Chondrocyte (in vitro differentiated cells): ENCODE measurements around the gene ARHGEF7. TPM values are rescaled to one million over a fixed set of nuclear protein-coding genes. Genes with fewer than 3 reads are reported as not detected.

Source experiments
- DNase-seq: peaks from one replicate; pipeline ENCODE4 v3.0.0; 2021; ENCODE audit warnings: mixed read lengths, low spot score
- H3K27ac Mint-ChIP-seq: one replicate; pipeline ENCODE4 v1.8.0; 2021; ENCODE audit warnings: mild to moderate bottlenecking, moderate library complexity, mixed read lengths; ENCODE audit not compliant: unreplicated experiment
- H3K27me3 Mint-ChIP-seq: 2 replicates; pipeline ENCODE4 v1.8.0; 2021; ENCODE audit warnings: low read depth, mixed read lengths
- H3K36me3 Mint-ChIP-seq: 2 replicates; pipeline ENCODE4 v1.8.0; 2021; ENCODE audit warnings: low read depth, mixed read lengths
- H3K4me1 Mint-ChIP-seq: 2 replicates; pipeline ENCODE4 v1.8.0; 2021; ENCODE audit warnings: low read depth, mild to moderate bottlenecking, mixed read lengths
- H3K4me3 Mint-ChIP-seq: one replicate; pipeline ENCODE4 v1.8.0; 2021; ENCODE audit warnings: mild to moderate bottlenecking, moderate library complexity, mixed read lengths; ENCODE audit not compliant: unreplicated experiment
- H3K9me3 Mint-ChIP-seq: 2 replicates; pipeline ENCODE4 v1.8.0; 2021; ENCODE audit warnings: low read depth, mixed read lengths
- total RNA-seq: library from RNA; stranded (reverse); gene quantifications from 3 replicates; pipeline ENCODE4 v1.2.1, GENCODE V29; 2021
- TF ChIP-seq, protein P1 (sequence below): fragments of 200-600 bp; sonication (generic); IDR thresholded peaks from 2 replicates; pipeline ENCODE4 v1.5.0; 2021; ENCODE audit warnings: antibody characterized with exemption, mild to moderate bottlenecking, moderate library complexity

Gene ARHGEF7
- total RNA-seq, 1 donor from 2014 or later, result 137 TPM

- Mint-ChIP-seq H3K4me3 (no peak overlapping the region), H3K9me3 (no peaks in the 10 kb centered on the region), H3K4me1 (peaks cover 23% of the 10 kb centered on the region), H3K27me3 (no peaks in the 10 kb centered on the region), H3K36me3 (peaks cover 24% of the 10 kb centered on the region), H3K27ac (no peak overlapping the region)
- DNase-seq, result no peak
- TF ChIP-seq, protein P1, sequence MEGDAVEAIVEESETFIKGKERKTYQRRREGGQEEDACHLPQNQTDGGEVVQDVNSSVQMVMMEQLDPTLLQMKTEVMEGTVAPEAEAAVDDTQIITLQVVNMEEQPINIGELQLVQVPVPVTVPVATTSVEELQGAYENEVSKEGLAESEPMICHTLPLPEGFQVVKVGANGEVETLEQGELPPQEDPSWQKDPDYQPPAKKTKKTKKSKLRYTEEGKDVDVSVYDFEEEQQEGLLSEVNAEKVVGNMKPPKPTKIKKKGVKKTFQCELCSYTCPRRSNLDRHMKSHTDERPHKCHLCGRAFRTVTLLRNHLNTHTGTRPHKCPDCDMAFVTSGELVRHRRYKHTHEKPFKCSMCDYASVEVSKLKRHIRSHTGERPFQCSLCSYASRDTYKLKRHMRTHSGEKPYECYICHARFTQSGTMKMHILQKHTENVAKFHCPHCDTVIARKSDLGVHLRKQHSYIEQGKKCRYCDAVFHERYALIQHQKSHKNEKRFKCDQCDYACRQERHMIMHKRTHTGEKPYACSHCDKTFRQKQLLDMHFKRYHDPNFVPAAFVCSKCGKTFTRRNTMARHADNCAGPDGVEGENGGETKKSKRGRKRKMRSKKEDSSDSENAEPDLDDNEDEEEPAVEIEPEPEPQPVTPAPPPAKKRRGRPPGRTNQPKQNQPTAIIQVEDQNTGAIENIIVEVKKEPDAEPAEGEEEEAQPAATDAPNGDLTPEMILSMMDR, result no peak
Measured at GRCh38 chr13:111269508-111269907, 154.4 kb downstream of the ARHGEF7 start.

DNA sequence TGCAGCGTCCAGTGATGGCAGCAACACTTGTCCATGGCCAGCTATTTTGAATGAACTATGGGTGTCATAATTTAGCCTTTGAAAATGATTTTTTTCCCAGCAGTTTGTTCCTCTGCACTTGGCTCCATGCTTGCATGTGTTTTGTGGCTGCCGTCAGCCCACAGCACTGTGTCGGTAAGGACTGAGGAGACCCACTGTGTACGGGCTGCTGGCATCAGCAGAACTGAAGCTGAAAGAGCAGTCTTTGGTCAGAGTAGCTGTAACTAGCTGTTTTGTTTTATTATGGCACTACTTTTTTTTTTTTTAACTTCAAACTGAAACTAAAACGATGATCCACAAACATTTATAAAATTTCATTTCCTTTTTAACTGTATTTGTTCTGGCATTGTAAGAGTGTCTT lies 155.0 kb downstream of the ARHGEF7 start:
- Mint-ChIP-seq H3K4me1 (peaks cover 23% of the 10 kb centered on the region), H3K27me3 (no peaks in the 10 kb centered on the region), H3K36me3 (peaks cover 26% of the 10 kb centered on the region), H3K9me3 (no peaks in the 10 kb centered on the region), H3K4me3 (no peak overlapping the region), H3K27ac (peak overlapping the region; percentile 62)
- DNase-seq, result no peak
- TF ChIP-seq, protein P1, result no peak

- Mint-ChIP-seq H3K27ac (peak overlapping the region; percentile 86), H3K4me3 (no peak overlapping the region), H3K27me3 (no peaks in the 10 kb centered on the region), H3K4me1 (peaks cover 23% of the 10 kb centered on the region), H3K36me3 (peaks cover 35% of the 10 kb centered on the region), H3K9me3 (no peaks in the 10 kb centered on the region)
- no peak for DNase-seq
- TF ChIP-seq, protein P1, result no peak
Measured at GRCh38 chr13:111270765-111271698, 155.9 kb downstream of the ARHGEF7 start.

DNA sequence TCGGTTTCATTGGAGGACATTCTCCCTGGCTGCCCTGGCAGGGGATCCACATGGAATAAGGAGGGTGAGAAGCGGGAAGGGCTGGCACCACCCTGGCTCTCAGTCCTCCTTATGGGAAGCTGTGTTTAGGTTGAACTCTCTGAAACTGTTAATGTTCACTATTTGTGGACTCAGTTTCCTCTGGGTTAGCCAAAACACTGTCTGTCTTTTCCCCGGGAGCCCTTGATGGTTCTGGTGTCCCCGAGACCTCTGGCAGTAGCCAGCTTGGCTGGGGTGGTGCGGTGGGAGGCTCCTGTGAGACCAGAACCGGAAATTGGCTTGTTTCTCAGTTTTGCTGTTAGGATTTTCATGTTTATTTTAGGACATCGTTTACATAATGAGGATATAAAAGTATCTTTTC lies 157.0 kb downstream of the ARHGEF7 start:
- peaks cover 36% of the 10 kb centered on the region for H3K36me3 Mint-ChIP-seq
- H3K4me1 Mint-ChIP-seq, result peaks cover 23% of the 10 kb centered on the region
- no peak overlapping the region for H3K27ac Mint-ChIP-seq
- no peak overlapping the region for H3K4me3 Mint-ChIP-seq
- DNase-seq, result no peak
- H3K9me3 Mint-ChIP-seq, result no peaks in the 10 kb centered on the region
- no peaks in the 10 kb centered on the region for H3K27me3 Mint-ChIP-seq
- TF ChIP-seq, protein P1, result no peak

GRCh38 chr13:111275382-111275781 lies 160.3 kb downstream of the ARHGEF7 start:
- Mint-ChIP-seq H3K27me3 (no peaks in the 10 kb centered on the region), H3K36me3 (peaks cover 37% of the 10 kb centered on the region), H3K9me3 (no peaks in the 10 kb centered on the region), H3K4me3 (no peak overlapping the region), H3K4me1 (peaks cover 21% of the 10 kb centered on the region), H3K27ac (no peak overlapping the region)
- no peak for DNase-seq
- TF ChIP-seq, protein P1, result no peak
